ENCODE measurements around the gene PCP4.

The PCP4 gene

GRCh38 chr21:39966786-39967185 is 99.5 kb downstream of the PCP4 start:
- no peak overlapping the region for H2AFZ ChIP-seq (ENCODE audit: low read length)
- no peaks in the 10 kb centered on the region for H3K36me3 ChIP-seq (ENCODE audit: insufficient read depth, low read length)
- no peak overlapping the region for H3K4me3 ChIP-seq (ENCODE audit: low read length, poor library complexity, severe bottlenecking)
- H3K79me2 ChIP-seq (ENCODE audit: insufficient read depth, low read length) = no peaks in the 10 kb centered on the region
- H4K20me1 ChIP-seq (ENCODE audit: insufficient read depth, low read length, poor library complexity, severe bottlenecking) = no peaks in the 10 kb centered on the region
- H3F3A ChIP-seq (ENCODE audit: low read depth) = no peaks in the 10 kb centered on the region
- 0 out of 2 replicates have a peak, but pooled peaks cover 4% of the 10 kb centered on the region for H3K9me3 ChIP-seq (ENCODE audit: insufficient read depth, low read depth, low read length)
- H3K9ac ChIP-seq (ENCODE audit: low read depth, low read length, poor library complexity, severe bottlenecking) = no peak overlapping the region
- H3K4me1 ChIP-seq (ENCODE audit: insufficient read depth, low read length, poor library complexity, severe bottlenecking) = no peaks in the 10 kb centered on the region
- H3K27me3 ChIP-seq (ENCODE audit: insufficient read depth, low read length, poor library complexity, severe bottlenecking) = no peaks in the 10 kb centered on the region
- no peak for TF ChIP-seq EZH2phosphoT487 (IDR thresholded peaks at IDR 0.05; ENCODE audit: borderline replicate concordance)
- TF ChIP-seq CTCF (conservative IDR thresholded peaks at IDR 0.05; ENCODE audit: low read length) = no peak
- H3K9me2 ChIP-seq (replicated peaks; ENCODE audit: low read depth, low read length) = no peaks in the 10 kb centered on the region
- H3K4me2 ChIP-seq (ENCODE audit: low read depth, low read length, poor library complexity, severe bottlenecking) = no peak overlapping the region

- no peak for TF ChIP-seq EZH2phosphoT487 (IDR thresholded peaks at IDR 0.05; ENCODE audit: borderline replicate concordance)
- no peak for TF ChIP-seq CTCF (conservative IDR thresholded peaks at IDR 0.05; ENCODE audit: low read length)
- Histone ChIP-seq H3F3A (ENCODE audit: low read depth) (no peaks in the 10 kb centered on the region), H3K79me2 (ENCODE audit: insufficient read depth, low read length) (no peaks in the 10 kb centered on the region), H3K9me2 (replicated peaks; ENCODE audit: low read depth, low read length) (no peaks in the 10 kb centered on the region), H2AFZ (ENCODE audit: low read length) (no peak overlapping the region), H3K27me3 (ENCODE audit: insufficient read depth, low read length, poor library complexity, severe bottlenecking) (no peaks in the 10 kb centered on the region), H3K36me3 (ENCODE audit: insufficient read depth, low read length) (no peaks in the 10 kb centered on the region), H3K9me3 (ENCODE audit: insufficient read depth, low read depth, low read length) (0 out of 2 replicates have a peak, but pooled peaks cover 4% of the 10 kb centered on the region), H3K4me1 (ENCODE audit: insufficient read depth, low read length, poor library complexity, severe bottlenecking) (no peaks in the 10 kb centered on the region), H3K4me2 (ENCODE audit: low read depth, low read length, poor library complexity, severe bottlenecking) (no peak overlapping the region), H4K20me1 (ENCODE audit: insufficient read depth, low read length, poor library complexity, severe bottlenecking) (no peaks in the 10 kb centered on the region), H3K4me3 (ENCODE audit: low read length, poor library complexity, severe bottlenecking) (no peak overlapping the region), H3K9ac (ENCODE audit: low read depth, low read length, poor library complexity, severe bottlenecking) (no peak overlapping the region)
Observed at GRCh38 chr21:39968010-39968409, 100.8 kb downstream of the PCP4 start.

GRCh38 chr21:39969691-39970364 is 102.6 kb downstream of the PCP4 start:
- TF ChIP-seq EZH2phosphoT487 (IDR thresholded peaks at IDR 0.05; ENCODE audit: borderline replicate concordance) = no peak
- no peak for TF ChIP-seq CTCF (conservative IDR thresholded peaks at IDR 0.05; ENCODE audit: low read length)
- no peak overlapping the region for H2AFZ ChIP-seq (ENCODE audit: low read length)
- H3K36me3 ChIP-seq (ENCODE audit: insufficient read depth, low read length) = no peaks in the 10 kb centered on the region
- no peak overlapping the region for H3K4me2 ChIP-seq (ENCODE audit: low read depth, low read length, poor library complexity, severe bottlenecking)
- no peak overlapping the region for H3K4me3 ChIP-seq (ENCODE audit: low read length, poor library complexity, severe bottlenecking)
- no peaks in the 10 kb centered on the region for H3F3A ChIP-seq (ENCODE audit: low read depth)
- H3K9ac ChIP-seq (ENCODE audit: low read depth, low read length, poor library complexity, severe bottlenecking) = no peak overlapping the region
- H4K20me1 ChIP-seq (ENCODE audit: insufficient read depth, low read length, poor library complexity, severe bottlenecking) = no peaks in the 10 kb centered on the region
- no peaks in the 10 kb centered on the region for H3K79me2 ChIP-seq (ENCODE audit: insufficient read depth, low read length)
- no peaks in the 10 kb centered on the region for H3K4me1 ChIP-seq (ENCODE audit: insufficient read depth, low read length, poor library complexity, severe bottlenecking)
- no peaks in the 10 kb centered on the region for H3K27me3 ChIP-seq (ENCODE audit: insufficient read depth, low read length, poor library complexity, severe bottlenecking)
- H3K9me2 ChIP-seq (replicated peaks; ENCODE audit: low read depth, low read length) = no peaks in the 10 kb centered on the region
- H3K9me3 ChIP-seq (ENCODE audit: insufficient read depth, low read depth, low read length) = no peaks in the 10 kb centered on the region

Measured in Loucy (cell line).